SK-N-SH (cell line): Measurements from ENCODE around the gene COL5A2.

Source experiments
- CHD2 ChIP-seq: fragments of 150-350 bp; IDR thresholded peaks from 2 replicates; pipeline ENCODE4 v1.6.1; 2018; ENCODE audit warnings: low read length; ENCODE audit not compliant: partially characterized antibody
- CTCF ChIP-seq: fragments of 200-600 bp; sonication (generic); IDR thresholded peaks from 2 replicates; pipeline ENCODE4 v1.6.1; 2017; ENCODE audit warnings: antibody characterized with exemption, mild to moderate bottlenecking, moderate library complexity
- EP300 ChIP-seq, 2 experiments: IDR thresholded peaks; 2 replicates each; pipeline versions ENCODE4 v1.4.0 to v1.6.1; 2012; ENCODE audit warnings: borderline replicate concordance in 1 of 2, low read depth in 1 of 2, low read length in 1 of 2
- EZH2phosphoT487 ChIP-seq: fragments of 200-600 bp; sonication (generic); IDR thresholded peaks from 2 replicates; pipeline ENCODE4 v1.6.1; 2017; ENCODE audit warnings: low read depth, mixed run types, mild to moderate bottlenecking, antibody characterized with exemption, moderate library complexity, borderline replicate concordance
- FOSL2 ChIP-seq: IDR thresholded peaks from 2 replicates; pipeline ENCODE4 v1.4.0; 2012; ENCODE audit warnings: low read depth, mild to moderate bottlenecking, moderate library complexity, borderline replicate concordance
- MAX ChIP-seq: IDR thresholded peaks from 2 replicates; pipeline ENCODE4 v1.4.0; 2012; ENCODE audit warnings: low read depth
- NFIC ChIP-seq: IDR thresholded peaks from 2 replicates; pipeline ENCODE4 v1.4.0; 2012; ENCODE audit warnings: borderline replicate concordance
- NRF1 ChIP-seq: IDR thresholded peaks from 2 replicates; pipeline ENCODE4 v1.6.1; 2012; ENCODE audit warnings: low read depth, mild to moderate bottlenecking, low read length
- POLR2AphosphoS5 ChIP-seq: IDR thresholded peaks from 2 replicates; pipeline ENCODE4 v1.6.1; 2012; ENCODE audit warnings: low read depth, low read length
- RAD21 ChIP-seq: IDR thresholded peaks from 2 replicates; pipeline ENCODE4 v1.6.1; 2012; ENCODE audit warnings: mild to moderate bottlenecking, low read length
- TEAD4 ChIP-seq: IDR thresholded peaks from 2 replicates; pipeline ENCODE4 v1.4.0; 2012; ENCODE audit warnings: mild to moderate bottlenecking, borderline replicate concordance; ENCODE audit not compliant: insufficient read depth
- USF2 ChIP-seq: fragments of 150-350 bp; IDR thresholded peaks from 2 replicates; pipeline ENCODE4 v1.6.1; 2017; ENCODE audit warnings: antibody characterized with exemption, low read length, low read depth, borderline replicate concordance
- ZBTB33 ChIP-seq: IDR thresholded peaks from 2 replicates; pipeline ENCODE4 v1.4.0; 2012; ENCODE audit warnings: low read depth, borderline replicate concordance
- TF ChIP-seq, protein P1 (sequence below): IDR thresholded peaks from 2 replicates; pipeline ENCODE4 v1.6.1; 2012; ENCODE audit warnings: mild to moderate bottlenecking, low read depth, low read length, moderate library complexity

GRCh38 chr2:189162566-189162965 lies 17.0 kb downstream of the COL5A2 start:
- no peak for TF ChIP-seq CHD2
- no peak for TF ChIP-seq EP300 (IDR thresholded peaks at IDR 0.05; ENCODE audit: borderline replicate concordance in 1 of 2, low read depth in 1 of 2, low read length in 1 of 2)
- no peak for TF ChIP-seq NFIC
- no peak for TF ChIP-seq RAD21
- TF ChIP-seq CTCF: no peak
- no peak for TF ChIP-seq NRF1
- TF ChIP-seq USF2: no peak
- no peak for TF ChIP-seq FOSL2
- TF ChIP-seq MAX: no peak
- TF ChIP-seq EZH2phosphoT487: no peak
- no peak for TF ChIP-seq ZBTB33
- no peak for TF ChIP-seq TEAD4
- no peak for TF ChIP-seq POLR2AphosphoS5
- TF ChIP-seq, protein P1, sequence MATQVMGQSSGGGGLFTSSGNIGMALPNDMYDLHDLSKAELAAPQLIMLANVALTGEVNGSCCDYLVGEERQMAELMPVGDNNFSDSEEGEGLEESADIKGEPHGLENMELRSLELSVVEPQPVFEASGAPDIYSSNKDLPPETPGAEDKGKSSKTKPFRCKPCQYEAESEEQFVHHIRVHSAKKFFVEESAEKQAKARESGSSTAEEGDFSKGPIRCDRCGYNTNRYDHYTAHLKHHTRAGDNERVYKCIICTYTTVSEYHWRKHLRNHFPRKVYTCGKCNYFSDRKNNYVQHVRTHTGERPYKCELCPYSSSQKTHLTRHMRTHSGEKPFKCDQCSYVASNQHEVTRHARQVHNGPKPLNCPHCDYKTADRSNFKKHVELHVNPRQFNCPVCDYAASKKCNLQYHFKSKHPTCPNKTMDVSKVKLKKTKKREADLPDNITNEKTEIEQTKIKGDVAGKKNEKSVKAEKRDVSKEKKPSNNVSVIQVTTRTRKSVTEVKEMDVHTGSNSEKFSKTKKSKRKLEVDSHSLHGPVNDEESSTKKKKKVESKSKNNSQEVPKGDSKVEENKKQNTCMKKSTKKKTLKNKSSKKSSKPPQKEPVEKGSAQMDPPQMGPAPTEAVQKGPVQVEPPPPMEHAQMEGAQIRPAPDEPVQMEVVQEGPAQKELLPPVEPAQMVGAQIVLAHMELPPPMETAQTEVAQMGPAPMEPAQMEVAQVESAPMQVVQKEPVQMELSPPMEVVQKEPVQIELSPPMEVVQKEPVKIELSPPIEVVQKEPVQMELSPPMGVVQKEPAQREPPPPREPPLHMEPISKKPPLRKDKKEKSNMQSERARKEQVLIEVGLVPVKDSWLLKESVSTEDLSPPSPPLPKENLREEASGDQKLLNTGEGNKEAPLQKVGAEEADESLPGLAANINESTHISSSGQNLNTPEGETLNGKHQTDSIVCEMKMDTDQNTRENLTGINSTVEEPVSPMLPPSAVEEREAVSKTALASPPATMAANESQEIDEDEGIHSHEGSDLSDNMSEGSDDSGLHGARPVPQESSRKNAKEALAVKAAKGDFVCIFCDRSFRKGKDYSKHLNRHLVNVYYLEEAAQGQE: no peak
